ENCODE results near the gene ZNG1F. TPM values are rescaled to one million over a fixed set of nuclear protein-coding genes. Genes with fewer than 3 reads are reported as not detected.

ZNG1F gene
- polyA plus RNA-seq = 34.7 and 47.8 TPM in 2 replicates

GRCh38 chr9:41189217-41189616, at the start of gene ZNG1F:
Gene ZNG1F, minus strand, starts transcription at chr9:41189317. Its CDS starts 59 bp downstream, at chr9:41189258.

GRCh38 chr9:41128581-41128980, 60.5 kb downstream of the ZNG1F start, which contains the start of gene FOXD4L6:
Gene FOXD4L6, minus strand, starts transcription at chr9:41128681. Its CDS starts 298 bp downstream, at chr9:41128383.

Other genes with a start within 250 kb of the ZNG1F start
- gene FOXD4L6, start 60.6 kb downstream of the ZNG1F start, polyA plus RNA-seq = 0.57 TPM in 1 of 2 replicates, not detected in the other